HG03460 (cell line): ENCODE measurements around the gene TMPRSS4.

Experiments used
- ATAC-seq: cut with Tn5 transposase; IDR thresholded peaks from one replicate; pipeline ENCODE4 v1.9.1; 2021; ENCODE audit not compliant: unreplicated experiment

The TMPRSS4 gene

DNA sequence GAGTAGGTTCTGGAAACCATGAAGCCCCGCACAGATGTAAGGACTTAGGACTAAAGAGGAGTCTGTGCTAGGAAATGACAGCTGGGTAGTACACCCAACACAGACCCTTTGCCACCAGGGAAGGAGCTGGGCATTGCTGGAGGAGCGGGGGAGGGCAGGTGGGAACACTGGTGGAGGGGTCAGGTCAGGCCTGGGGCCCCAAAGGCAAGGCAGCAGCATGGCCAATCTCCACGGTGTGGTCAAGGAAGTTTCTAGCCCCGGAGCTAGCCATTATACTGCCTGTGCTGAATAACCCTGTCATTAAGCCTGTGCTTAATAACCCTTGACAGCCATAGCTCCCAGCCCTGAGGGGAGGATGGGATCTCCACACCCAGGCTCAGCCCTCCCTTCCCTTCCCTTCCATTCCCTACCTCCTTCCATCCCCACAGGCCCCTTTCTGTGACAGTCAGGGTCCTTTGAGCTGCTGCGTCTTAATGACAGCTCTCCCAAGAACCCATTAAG is 2.1 kb downstream of the TMPRSS4 start:
- ATAC-seq: no peak

DNA sequence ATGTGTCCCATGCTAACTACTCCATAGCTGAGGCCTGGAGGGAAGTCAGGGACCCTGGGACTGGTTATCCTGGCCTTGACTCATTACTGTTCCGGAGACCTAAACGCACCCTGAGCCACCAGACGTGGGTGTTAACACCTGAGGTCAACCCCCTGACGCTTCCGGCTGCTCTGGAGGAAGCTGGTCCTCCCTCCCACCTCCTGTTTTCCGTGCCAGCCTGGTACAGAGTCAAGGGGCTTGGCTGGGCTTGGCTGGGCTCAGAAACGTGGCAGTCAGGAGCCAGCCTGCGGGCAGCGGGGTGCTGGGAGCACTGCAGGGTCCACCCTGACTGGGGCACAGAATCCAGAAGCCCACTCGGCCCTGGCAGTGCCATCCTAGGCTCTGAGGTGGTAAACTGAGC is 2.6 kb downstream of the TMPRSS4 start:
- ATAC-seq: no peak

DNA sequence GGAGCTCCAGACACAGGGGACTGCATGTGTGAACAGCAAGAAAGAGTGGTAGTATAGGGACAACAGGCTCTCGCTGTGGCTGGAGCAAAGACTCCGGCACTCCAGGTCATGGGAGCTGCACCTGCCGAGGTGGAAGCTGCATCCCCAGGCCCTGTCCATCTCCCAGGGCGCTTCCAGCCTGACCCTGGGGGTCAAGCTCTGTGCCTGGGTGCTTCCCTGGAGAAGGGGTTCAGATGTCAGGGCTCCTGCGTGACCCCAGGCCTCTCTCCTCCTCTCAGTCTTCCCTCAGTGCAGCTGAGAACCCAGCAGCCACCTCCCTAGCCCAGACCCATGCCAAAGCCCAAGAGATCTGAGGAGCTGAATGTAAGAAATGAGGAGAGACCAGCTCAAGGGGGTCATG is 3.4 kb downstream of the TMPRSS4 start:
- no peak for ATAC-seq

DNA sequence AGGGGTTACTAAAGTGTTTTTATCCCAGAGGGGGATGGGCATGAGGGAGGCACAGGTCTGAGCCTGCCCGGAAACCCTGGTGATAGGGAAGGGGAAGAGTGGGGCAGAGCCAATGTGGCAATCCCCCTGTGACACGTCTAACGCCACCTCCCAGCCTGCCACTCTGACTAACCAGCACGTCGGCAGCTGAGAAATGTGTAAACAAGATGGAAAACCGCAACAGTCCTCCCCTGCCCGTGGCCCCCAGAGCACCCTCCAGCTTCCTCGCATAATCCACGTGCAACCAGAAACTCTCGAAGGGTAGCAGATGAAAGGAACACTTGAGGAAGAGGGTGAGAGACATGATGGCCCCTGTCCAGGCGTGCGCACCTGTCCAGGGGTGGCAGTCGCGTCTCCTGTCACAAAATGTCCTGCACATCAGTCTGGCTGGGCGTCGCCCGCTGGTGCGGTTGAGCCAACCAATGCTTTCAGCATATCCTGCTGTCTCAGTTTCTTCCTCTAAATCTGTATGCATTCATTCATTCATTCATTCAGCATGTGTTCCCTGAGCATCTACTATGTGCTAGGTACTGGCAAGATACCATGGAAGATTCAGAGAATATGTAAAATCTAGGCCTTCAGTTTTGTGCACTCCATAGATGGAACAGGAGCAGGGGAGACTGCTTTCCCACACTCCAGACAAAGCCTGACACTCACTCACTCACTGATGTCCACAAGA is 4.5 kb downstream of the TMPRSS4 start:
- no peak for ATAC-seq

DNA sequence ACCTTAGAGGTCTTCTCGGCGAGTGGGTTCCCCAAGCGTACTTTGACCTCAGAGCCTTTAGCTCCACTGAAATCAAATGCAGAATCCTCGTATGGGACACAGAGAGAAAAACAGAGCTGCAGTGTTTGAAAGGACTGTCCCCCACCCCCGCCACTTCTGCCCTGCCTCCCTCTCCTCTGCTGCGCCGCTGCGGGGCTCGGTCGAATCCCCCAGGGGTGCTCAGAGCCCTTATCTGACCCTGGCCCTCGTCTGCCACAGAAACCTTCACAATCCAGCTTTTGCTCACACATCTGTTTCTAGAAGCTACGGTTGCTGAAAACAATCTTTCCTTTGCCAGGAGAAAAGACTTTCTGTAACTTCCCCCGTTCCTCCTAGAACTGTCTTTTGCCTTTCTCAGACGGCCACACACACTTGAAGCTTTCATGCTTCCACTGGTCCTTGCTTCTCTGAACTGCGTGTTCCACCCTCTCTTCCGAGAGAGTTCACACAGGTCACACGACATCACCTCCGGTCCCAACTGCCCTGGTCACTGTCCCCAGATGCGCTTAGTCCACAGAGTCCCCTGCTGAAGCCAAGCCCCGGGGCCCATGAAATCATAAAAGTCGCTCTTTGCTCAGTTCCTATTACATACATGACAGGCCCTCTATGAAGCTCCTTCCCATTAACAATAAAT is 6.1 kb downstream of the TMPRSS4 start:
- ATAC-seq: no peak

DNA sequence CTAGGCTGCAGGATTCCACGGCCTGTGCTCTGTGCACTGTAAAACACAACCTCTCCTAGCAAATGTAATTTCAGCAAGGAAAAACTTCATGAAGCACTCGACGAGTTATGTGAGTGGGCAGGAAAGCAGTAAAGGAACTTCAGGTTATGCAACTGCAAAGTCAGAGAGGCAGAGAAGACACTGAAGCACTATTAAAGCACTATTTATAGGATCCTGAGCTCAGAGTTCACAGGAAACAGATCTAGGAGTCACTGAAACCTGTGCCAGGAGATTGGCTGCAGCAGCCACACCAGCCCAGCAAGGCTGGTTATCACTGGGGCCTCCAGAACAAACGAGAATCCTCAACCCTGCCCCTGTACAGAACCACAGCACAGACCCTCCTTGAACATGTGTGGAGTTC is 7.4 kb downstream of the TMPRSS4 start:
- ATAC-seq: no peak

DNA sequence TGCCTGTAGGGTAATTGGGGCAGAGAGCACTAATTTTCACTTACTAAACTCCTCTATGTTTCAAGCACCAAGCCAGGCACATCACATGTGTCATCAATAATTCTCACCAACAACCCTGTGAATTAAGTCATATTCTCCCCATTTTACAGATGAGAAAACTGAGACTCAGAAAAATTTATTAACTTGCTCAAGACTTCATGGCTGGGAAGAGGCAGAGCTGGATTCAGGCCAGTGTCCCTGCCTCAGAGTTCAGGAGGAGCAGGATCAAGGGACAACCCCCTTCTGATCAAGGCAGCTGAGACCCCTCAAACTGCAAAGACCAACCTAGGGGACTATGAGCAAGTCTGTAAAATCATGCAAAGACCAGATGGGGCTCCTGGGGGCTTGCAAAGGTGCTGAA is 7.8 kb downstream of the TMPRSS4 start:
- no peak for ATAC-seq

DNA sequence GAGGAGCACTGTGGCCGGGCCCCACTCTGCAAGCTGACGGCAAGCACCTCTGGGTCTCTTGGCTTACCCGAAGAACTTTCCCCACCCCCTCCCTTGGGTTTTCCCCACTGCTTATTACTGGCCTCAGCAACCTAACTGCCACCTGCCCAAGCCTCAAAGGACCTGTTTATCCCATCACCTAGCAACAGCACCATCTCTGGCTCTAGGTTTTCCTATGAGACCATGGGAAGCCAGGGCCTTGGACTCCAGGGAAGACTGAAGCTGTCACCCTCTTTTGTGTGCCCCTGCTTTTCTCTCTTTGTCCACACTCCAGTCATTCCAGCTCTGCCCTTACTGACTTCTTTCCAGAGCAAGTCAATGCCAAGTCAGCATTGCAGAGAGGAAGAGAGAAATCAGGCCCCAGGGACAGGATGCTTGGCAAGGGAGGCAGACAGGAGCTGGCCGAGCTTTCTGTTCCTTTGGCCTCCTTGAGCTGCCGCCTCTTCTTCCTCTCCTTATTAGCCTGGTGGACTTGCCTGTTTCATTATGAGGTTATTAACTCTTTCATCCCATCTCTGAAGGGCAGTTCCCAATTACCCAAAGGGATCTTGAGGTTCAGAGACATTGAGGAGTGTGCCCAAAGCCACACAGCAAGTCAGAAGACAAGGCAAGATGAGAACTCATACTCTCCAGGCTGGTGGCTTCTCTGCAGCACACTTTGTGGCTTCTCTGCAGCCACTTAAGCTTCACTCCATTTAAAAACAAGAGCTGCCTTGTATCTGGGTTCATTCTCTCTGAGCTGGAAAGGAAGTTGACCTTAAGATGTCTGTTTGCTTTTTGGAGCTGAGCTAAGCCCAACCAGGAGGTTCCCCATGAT is 10.3 kb downstream of the TMPRSS4 start, which contains the start of gene SMIM35:
Gene SMIM35, minus strand, starts transcription at position 51 of the 856 bp plus-strand sequence. CDS start 206 bp downstream, outside the sequence.
- ATAC-seq: no peak

DNA sequence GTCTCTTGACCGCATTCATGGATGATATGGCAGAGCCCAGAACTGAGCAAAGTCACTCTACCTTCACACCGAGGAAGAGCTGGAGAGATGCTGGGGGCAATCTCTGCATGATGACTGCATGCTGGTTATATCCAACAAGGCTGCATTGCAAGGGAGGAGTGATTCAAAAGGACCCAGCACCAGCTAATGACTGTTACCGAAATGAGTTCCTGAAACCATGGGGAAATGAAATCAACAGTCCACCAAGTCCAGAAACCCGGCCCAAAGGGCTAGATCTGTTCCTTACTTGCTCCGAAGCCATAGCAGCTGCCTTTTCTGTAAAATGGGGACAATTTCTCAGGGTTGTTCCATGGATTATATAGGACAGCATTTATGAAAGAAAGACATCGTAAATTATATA is 11.1 kb downstream of the TMPRSS4 start:
- no peak for ATAC-seq

DNA sequence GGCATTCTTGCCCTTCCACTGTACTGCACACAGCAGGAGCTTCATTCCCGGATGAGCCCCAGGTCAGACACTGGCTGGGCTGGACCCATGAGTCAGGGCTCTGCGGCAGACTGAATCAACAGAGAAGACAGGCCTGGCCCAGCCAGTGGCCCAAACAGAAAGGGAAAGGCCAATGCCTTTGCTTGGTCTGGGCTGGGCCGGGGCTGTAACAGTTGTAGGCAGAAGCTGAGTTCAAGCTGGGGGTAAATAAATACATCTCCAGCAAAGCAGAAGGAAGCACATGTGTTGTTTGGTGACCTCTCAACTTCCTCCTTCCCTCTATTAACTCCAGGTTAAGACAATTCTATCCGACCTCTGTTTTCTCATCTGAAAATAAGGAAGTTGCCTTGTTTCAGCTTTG is 11.7 kb downstream of the TMPRSS4 start:
- no peak for ATAC-seq

DNA sequence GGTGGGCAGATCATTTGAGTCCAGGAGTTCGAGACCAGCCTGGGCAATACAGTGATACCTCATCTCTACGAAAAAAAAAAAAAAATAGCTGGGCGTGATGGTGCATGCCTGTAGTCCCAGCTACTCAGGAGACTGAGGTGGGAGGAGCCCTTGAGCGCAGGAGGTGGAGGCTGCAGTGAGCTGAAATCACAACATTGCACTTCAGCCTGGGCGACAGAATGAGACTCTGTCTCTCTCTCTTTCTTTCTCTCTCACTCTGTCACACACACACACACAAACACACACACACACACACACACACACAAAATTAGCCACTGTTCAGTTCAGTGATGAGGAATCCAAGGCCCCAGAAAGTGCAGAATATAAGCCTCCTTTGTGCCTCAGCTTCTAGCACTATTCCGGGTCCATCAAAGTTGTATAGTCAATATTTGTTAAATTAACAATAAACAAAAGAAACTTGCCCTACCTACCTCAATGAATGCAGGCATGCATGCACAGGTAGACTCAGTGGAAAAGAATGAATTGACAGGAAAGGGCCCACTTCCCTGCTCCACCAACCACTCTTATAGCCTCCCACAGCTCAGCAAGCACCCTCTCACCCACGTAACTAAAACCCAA is 13.8 kb downstream of the TMPRSS4 start:
- ATAC-seq: no peak

DNA sequence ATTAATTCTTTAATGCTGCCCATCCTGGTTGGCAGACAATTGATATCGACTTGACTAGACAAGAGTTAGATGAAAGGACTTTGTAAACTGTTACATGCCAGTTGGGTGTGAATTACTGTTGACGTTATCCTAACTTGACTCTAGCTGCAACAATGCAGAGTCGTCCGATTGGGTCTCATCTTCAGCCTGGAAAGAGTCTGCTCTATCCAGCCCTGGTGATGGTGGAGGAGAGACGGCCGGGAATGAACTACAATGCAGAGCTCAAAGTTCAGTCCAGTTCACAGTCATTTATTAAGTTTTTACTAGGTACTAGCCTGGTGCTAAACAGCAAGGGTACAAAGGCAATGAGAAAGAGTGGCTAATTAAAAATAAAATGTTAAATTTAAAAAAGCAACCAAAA is 14.8 kb downstream of the TMPRSS4 start:
- ATAC-seq: no peak

DNA sequence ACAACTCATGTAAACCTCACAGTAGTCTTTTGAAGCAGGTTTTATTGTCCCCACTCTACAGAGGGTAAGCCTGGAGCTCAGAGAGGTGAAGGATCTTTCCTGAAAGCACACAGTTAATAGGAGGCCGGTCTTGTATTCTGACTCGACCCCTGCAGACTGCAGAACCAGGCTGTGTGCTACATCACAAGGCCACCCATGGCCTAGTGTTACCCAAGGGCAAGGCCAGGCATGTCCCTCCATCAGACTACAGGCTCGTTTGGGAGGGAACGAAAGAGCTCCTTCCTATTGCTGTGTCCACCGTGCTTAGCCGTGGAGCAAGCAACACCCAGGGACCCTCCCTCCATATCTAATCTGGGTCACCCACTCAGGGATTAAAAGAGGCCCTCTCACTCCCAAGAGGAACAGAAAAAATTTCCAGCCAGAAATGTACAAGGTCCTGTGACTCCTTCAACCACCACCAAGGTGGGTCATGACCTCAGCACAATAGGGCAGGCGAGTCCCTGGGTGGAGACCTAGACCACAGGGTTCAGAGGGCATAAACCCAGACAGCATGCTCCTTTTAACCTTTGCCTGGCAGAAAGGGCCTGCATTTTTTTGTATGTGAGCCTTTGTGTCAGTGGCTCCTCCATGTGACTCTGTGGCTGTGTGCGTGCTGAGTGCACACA is 16.2 kb downstream of the TMPRSS4 start:
- no peak for ATAC-seq

DNA sequence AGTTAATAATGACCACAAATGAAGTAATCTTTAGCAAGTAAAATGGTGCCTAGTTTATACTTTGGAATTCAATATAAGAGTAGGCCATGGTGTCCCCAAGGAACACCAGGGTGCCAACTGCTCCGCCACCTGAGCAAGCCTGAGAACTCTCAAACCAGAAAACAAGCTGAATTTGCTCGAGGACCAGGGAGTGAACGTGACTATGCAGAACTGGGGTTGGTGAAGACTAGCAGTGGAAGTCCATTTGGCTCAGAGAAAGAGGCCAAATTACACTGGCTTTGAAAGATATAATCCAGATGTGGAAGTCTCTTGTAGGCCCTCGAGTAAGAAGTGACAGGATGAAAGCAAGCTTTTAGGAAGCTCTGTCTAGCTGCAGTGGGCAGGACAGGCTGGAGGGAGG is 18.6 kb downstream of the TMPRSS4 start:
- ATAC-seq: no peak

DNA sequence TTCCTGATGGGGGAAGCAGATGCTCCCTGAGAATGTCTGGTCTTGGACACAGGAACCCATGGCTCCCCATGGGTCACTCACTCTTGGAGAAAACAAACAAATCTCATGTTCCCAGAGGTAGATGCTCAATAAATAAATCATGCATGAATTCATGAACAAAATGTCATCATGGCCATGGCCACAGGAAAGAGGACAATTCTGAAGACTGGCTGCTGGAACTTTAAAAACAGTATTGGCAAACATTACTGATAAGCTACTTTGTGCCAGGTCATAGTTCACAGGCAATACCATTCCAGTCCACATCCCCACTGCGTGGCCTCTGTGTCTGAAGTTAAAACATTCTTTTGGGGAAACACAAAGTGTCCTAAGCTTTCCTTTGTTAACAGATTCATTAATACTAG is 19.1 kb downstream of the TMPRSS4 start:
- ATAC-seq: no peak

DNA sequence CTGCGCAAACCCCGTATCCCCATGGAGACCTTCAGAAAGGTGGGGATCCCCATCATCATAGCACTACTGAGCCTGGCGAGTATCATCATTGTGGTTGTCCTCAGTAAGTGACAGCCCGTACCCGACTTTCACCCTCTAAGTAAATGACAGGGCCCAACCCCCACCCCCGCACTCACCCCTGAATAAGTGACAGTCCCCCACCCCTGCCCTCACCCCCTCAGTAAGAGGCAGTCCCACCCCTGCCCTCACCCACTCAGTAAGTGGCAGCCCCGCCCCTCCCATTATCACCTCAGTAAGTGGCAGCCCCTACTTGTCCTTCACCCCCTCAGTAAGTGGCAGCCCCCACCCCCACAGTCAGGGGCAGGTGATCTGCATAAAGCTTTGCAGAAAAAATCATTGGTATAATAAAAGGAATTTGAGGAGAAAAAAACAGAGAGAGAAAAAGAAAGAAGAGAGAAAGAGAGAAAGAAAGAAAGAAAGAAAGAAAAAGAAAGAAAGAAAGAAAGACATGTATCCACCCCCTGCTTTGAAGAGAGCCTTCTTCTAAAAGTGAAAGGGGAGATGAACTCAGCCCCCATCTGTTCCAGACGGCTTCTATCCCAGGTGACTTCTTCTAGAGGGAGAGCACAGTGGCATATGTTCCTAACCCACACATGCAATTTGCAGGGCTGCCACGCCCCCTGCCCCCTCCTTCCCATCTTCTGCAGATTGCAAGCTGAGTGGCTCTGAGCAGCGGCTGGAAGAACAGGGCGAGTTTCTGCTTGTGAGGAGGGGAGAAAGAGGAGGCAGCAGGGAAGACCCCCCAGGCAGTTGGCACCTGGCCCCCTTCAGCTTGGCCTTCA is 22.3 kb downstream of the TMPRSS4 start:
- no peak for ATAC-seq

DNA sequence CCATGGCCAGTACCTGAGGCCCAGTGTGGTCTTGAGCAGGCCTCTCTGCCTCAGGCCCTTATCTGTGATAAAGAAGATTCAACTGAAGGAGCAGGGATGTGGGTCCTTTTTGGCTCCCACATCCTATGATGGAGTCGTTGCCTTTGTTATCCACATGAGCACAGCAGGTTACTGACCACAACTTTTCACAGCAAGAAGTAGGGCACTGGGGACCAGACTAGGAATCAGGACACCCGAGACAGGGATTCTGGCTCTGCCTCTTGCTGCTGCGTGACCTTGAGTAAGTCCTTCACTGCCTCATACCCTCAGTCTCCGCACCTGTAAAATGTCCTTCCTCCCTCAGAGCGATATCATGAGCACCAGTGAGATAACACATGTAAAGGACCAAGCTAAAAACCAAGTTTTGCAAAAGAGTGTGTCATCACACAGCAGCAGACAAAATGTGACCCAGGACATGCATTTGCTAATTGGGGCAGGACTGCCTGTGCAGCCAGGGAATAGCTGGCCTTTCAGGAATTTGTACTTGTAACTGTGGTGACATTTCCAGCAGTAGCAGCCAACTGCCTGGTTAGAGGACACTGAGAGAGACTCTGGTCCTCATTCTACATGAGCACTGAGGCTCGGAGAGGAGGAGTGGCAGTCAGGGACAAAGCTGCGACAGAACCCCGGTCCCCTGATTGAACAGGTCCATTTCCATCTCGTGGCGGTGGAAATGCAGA is 23.1 kb downstream of the TMPRSS4 start:
- no peak for ATAC-seq

DNA sequence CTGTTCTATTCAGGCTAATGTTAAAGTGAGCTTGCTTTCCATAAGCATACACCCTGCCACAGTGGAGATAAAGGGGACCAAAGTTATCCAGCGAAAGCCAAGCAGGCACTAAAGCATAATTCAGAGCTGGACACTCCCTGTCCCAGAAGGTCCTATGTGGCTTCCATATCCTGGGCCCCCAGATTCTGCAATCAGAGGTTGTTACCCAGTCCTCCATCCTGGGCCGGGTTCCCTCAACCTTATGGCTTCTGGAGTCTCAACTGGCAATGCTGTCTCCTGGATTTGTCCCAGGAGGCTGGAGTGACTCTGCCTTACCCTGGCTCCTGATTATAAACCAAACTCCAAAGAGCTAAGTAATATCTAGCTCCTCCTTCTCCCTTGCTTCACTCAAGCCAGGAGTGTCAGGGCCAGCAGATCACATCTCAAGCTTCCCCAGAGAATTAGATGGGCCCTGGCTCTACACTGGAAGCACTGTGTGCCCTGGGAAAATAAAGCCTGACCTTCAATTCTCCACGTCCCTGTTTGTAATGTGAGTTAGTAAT is 23.9 kb downstream of the TMPRSS4 start:
- no peak for ATAC-seq
